Subcutaneous abdominal adipose tissue (tissue), 5 donors: ENCODE results near the gene WDR45.

Source experiments
- H3K27ac ChIP-seq: one replicate; pipeline ENCODE4 v1.7.0; 2013; ENCODE audit warnings: low read depth, mild to moderate bottlenecking, inconsistent platforms, low read length, moderate library complexity
- H3K27me3 ChIP-seq, 5 donors: one replicate each; pipeline ENCODE4 v1.7.0; 2013; ENCODE audit warnings: low read length in 5 of 5, inconsistent platforms in 1 of 5; ENCODE audit not compliant: control insufficient read depth in 5 of 5, insufficient read depth in 4 of 5
- H3K36me3 ChIP-seq, 5 donors: one replicate each; pipeline ENCODE4 v1.7.0; 2013; ENCODE audit warnings: low read length in 5 of 5; ENCODE audit not compliant: control insufficient read depth in 5 of 5, insufficient read depth in 5 of 5
- H3K4me1 ChIP-seq, 5 donors: one replicate each; pipeline ENCODE4 v1.7.0; 2013; ENCODE audit warnings: low read length in 5 of 5, mild to moderate bottlenecking in 3 of 5, moderate library complexity in 1 of 5; ENCODE audit not compliant: control insufficient read depth in 5 of 5, insufficient read depth in 5 of 5
- H3K4me3 ChIP-seq, 5 donors: one replicate each; pipeline ENCODE4 v1.7.0; 2013; ENCODE audit warnings: low read length in 5 of 5, low read depth in 1 of 5
- H3K9ac ChIP-seq, 5 donors: one replicate each; pipeline ENCODE4 v1.7.0; 2013; ENCODE audit warnings: low read length in 5 of 5, mild to moderate bottlenecking in 4 of 5, moderate library complexity in 3 of 5
- H3K9me3 ChIP-seq, 5 donors: one replicate each; pipeline ENCODE4 v1.7.0; 2013; ENCODE audit warnings: low read length in 5 of 5; ENCODE audit not compliant: control insufficient read depth in 5 of 5
- donor health status: healthy.
- donor health status: healthy.
- donor health status: healthy.
- donor health status: healthy.
- donor health status: healthy.

WDR45 gene

GRCh38 chrX:49037883-49038475 lies 41.7 kb downstream of the WDR45 start:
- Histone ChIP-seq H3K27ac (peak overlapping the region; percentile 98), H3K9ac (no peak overlapping the region), H3K27me3 (peaks cover 0 to 7% (median 3%) of the 10 kb centered on the region in 5 donors), H3K36me3 (peaks cover 0 to 50% (median 41%) of the 10 kb centered on the region in 5 donors), H3K9me3 (no peaks in the 10 kb centered on the region), H3K4me3 (no peak overlapping the region), H3K4me1 (peaks cover 0 to 38% (median 34%) of the 10 kb centered on the region in 5 donors)

GRCh38 chrX:49030283-49030682 lies 49.4 kb downstream of the WDR45 start:
- H3K9me3 ChIP-seq, result no peaks in the 10 kb centered on the region
- H3K4me3 ChIP-seq, result no peak overlapping the region
- H3K36me3 ChIP-seq, result peaks cover 0 to 46% (median 41%) of the 10 kb centered on the region in 5 donors
- H3K27me3 ChIP-seq, result peaks cover 0 to 11% (median 2%) of the 10 kb centered on the region in 5 donors
- no peak overlapping the region for H3K9ac ChIP-seq
- no peak overlapping the region for H3K27ac ChIP-seq
- H3K4me1 ChIP-seq, result peaks cover 0 to 22% (median 6%) of the 10 kb centered on the region in 5 donors

- Histone ChIP-seq H3K4me3 (no peak overlapping the region), H3K27me3 (peaks cover 0 to 11% (median 2%) of the 10 kb centered on the region in 5 donors), H3K27ac (no peak overlapping the region), H3K36me3 (peaks cover 0 to 46% (median 41%) of the 10 kb centered on the region in 5 donors), H3K4me1 (peaks cover 0 to 21% (median 6%) of the 10 kb centered on the region in 5 donors), H3K9me3 (no peaks in the 10 kb centered on the region), H3K9ac (no peak overlapping the region)
Measured at GRCh38 chrX:49029876-49030275, 49.8 kb downstream of the WDR45 start.
